NCI-H345 treated with DMSO at 0.1 percent for 48 hours (cell line): Measurements from ENCODE around the gene ABHD16B.
A peak's percentile ranks its signal among the peaks of the same experiment; 100 is the strongest.
"Not testable (repeated sequence)": the region's sequence is repeated elsewhere in the genome, so short reads cannot be mapped to it uniquely, and the experiment has no call there.

Experiments used
- DNase-seq: peaks from one replicate; lab custom pipeline; 2025; ENCODE audit not compliant: unreplicated experiment; lab: John Stamatoyannopoulos, UW

The ABHD16B gene

GRCh38 chr20:63834491-63834880, 26.8 kb upstream of the ABHD16B start:
- DNase-seq: no peak

- no peak for DNase-seq
Observed at GRCh38 chr20:63835021-63835858, 26.1 kb upstream of the ABHD16B start.

- no peak for DNase-seq
Observed at GRCh38 chr20:63836458-63837344, 24.6 kb upstream of the ABHD16B start.

- no peak for DNase-seq
Observed at GRCh38 chr20:63837479-63837878, 23.8 kb upstream of the ABHD16B start.

GRCh38 chr20:63839620-63840019, 21.7 kb upstream of the ABHD16B start:
- DNase-seq: no peak

GRCh38 chr20:63840405-63840828, 20.9 kb upstream of the ABHD16B start:
- DNase-seq: no peak

GRCh38 chr20:63842258-63842657, 19.0 kb upstream of the ABHD16B start:
- no peak for DNase-seq

- no peak for DNase-seq
Observed at GRCh38 chr20:63843222-63843621, 18.1 kb upstream of the ABHD16B start.

GRCh38 chr20:63843778-63844177, 17.5 kb upstream of the ABHD16B start:
- DNase-seq: peak; percentile 22

GRCh38 chr20:63844511-63844991, 16.7 kb upstream of the ABHD16B start:
- no peak for DNase-seq

- no peak for DNase-seq
Observed at GRCh38 chr20:63846128-63846771, 15.0 kb upstream of the ABHD16B start.

GRCh38 chr20:63846888-63847236, 14.4 kb upstream of the ABHD16B start:
- no peak for DNase-seq

GRCh38 chr20:63847237-63848002, 13.9 kb upstream of the ABHD16B start:
- no peak for DNase-seq

GRCh38 chr20:63848003-63848911, 13.0 kb upstream of the ABHD16B start:
- no peak for DNase-seq

GRCh38 chr20:63850689-63851547, 10.4 kb upstream of the ABHD16B start:
- DNase-seq: no peak

GRCh38 chr20:63851548-63851943, 9.8 kb upstream of the ABHD16B start:
- DNase-seq: not testable (repeated sequence)

- not testable (repeated sequence) for DNase-seq
Observed at GRCh38 chr20:63853733-63854068, 7.6 kb upstream of the ABHD16B start.

GRCh38 chr20:63854069-63854765, 7.1 kb upstream of the ABHD16B start:
- no peak for DNase-seq
